Measurements from ENCODE around the gene CHI3L2.

Gene CHI3L2

GRCh38 chr1:111256988-111257658, 29.6 kb downstream of the CHI3L2 start:
- DNase-seq (ENCODE audit: low spot score), result no peak

GRCh38 chr1:111267801-111268508, 40.4 kb downstream of the CHI3L2 start:
- DNase-seq (ENCODE audit: low spot score), result no peak

- DNase-seq (ENCODE audit: low spot score), result no peak
Measured at GRCh38 chr1:111269825-111270406, 42.4 kb downstream of the CHI3L2 start.

- DNase-seq (ENCODE audit: low spot score), result no peak
Measured at GRCh38 chr1:111270771-111271463, 43.4 kb downstream of the CHI3L2 start.

- no peak for DNase-seq (ENCODE audit: low spot score)
Measured at GRCh38 chr1:111271464-111271801, 43.9 kb downstream of the CHI3L2 start.

GRCh38 chr1:111272081-111272480, 44.6 kb downstream of the CHI3L2 start:
- DNase-seq (ENCODE audit: low spot score), result no peak

DNA sequence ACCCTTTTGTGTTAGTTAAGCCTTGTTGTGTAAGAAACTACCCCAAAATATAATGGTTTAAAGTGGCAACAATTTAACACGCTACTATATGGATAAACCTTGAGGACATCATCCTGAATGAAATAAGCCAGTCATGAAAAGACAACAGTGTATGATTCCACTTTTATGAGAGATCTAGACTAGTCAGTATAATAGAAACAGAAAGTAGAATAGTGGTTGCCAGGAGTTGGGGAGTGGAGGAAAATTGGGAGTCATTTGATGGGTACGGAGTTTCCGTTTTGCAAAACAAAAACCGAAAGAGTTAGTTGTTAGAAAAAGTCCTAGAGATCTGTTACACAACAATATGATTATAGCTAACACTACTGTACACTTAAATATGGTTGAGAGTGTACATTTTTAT, 47.1 kb downstream of the CHI3L2 start:
- DNase-seq (ENCODE audit: low spot score), result no peak

DNA sequence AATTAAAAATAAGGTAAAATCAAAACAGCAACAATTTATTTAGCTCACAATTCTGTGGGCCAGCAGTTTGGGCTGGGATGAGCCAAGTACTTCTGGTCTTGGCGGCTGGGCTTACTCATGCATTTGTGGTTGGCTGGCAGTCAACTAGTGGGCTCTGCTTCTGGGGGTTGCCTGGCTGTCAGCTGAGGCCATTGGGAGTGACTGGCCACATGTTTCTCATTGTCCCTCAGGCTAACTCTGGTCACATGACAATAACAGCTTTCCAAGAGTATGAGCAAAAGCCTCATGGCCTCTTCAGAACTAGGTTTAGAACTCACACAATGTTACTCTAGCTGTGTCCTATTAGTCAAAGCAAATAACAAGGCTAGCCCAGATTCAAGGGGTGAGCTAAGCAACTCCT, 47.6 kb downstream of the CHI3L2 start:
- DNase-seq (ENCODE audit: low spot score), result no peak

DNA sequence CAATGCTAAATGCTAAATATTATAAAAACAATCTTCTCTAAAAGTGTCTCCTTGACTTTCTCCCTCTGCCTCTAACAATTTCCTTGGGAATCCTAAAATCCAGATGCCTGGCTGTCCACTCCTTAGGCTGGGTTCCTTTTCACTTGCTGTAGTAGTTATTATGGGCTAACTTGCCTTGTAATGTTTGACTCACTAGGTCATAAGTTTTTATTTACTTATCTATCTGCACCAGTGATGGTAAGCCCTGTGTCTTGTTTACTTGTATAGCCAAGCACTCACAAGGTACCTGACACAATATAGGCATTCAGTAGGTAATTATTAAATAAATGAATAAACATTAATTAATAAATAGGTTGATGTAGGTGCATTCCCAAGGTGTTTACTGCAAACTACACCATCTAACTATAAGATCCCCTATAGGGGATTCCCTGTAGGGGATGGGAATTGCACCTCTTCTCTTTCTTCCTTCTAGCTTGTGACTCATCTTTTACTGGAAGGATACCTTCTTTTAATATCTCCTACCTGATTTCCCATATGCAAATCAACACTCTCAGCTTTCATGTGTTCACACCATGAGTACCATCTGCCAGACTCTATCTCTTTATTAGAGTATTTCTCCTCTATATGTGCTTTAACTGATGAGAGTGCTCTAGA, 48.4 kb downstream of the CHI3L2 start:
- no peak for DNase-seq (ENCODE audit: low spot score)

- no peak for DNase-seq (ENCODE audit: low spot score)
Measured at GRCh38 chr1:111279144-111279543, 51.6 kb downstream of the CHI3L2 start.

GRCh38 chr1:111280267-111280666, 52.8 kb downstream of the CHI3L2 start:
- DNase-seq (ENCODE audit: low spot score), result no peak

DNA sequence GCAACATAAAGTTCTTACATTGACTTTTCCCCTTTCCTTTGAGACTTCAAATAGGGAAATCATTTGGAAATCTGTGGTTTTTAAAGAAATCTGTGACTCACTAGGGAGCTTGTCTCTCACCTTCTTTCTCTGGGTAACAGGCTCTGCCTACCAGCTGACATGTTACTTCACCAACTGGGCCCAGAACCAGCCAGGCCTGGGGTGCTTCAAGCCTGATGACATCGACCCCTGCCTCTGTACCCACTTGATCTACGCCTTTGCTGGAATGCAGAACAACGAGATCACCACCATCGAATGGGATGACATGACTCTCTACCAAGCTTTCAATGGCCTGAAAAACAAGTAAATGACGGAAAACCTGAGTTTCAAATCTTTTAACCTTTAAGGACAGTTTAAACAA, 53.9 kb downstream of the CHI3L2 start:
- DNase-seq (ENCODE audit: low spot score), result no peak

DNA sequence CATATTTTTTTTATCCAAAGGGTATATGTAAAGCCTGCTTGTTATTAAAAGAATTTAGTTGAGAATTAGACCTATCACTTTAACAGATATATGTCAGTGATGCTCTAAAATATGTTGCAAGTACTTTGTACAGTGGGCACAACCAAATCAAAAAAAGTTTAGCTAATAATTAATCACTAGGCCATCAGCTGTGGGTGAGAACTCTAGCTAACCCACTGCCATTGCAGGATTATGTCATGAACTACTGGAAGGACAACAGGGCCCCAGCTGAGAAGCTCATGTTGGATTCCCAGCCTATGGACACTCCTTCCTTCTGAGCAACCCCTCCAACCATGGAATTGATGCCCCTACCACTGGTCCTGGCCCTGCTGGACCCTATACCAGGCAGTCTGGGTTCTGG, 56.3 kb downstream of the CHI3L2 start:
- DNase-seq (ENCODE audit: low spot score), result no peak

DNA sequence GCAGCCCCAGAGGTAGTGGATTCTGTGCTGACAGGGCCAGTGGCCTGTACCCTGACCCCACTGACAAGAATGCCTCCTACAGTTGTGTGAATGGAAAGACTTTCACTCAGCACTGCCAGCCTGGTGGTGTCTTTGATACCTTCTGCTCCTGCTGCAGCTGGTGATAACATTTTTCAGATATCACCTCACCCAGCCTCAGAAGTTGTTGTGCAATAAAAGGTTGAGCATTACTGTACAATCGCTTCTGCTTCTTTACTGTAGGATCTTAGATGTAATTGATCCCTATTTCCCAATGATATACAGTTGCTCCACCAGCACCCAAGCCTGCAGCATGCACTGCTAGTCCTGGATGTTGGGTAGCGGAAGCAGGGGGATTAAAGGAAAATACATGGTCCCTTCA, 58.4 kb downstream of the CHI3L2 start:
- DNase-seq (ENCODE audit: low spot score), result no peak

DNA sequence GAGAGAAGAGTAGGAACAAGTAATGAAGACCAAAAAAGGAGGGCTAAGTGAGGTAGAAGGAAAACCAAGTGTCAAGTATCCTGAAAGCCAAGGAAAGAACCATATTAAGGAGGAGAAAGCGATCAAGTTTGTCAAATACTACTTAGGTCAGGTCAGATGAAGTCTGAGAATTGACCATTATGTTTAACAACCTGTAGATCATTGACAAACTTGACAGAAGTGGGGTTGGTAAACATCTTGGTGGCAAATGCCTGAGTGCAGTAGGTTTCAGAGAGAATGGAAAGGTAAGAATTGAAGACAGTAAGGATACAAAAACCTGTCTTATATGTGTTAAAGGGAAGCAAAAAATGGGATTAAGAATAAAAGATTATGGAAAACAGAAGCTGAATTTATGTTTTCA, 59.4 kb downstream of the CHI3L2 start:
- DNase-seq (ENCODE audit: low spot score), result no peak

- DNase-seq (ENCODE audit: low spot score), result no peak
Measured at GRCh38 chr1:111289371-111289770, 61.9 kb downstream of the CHI3L2 start.

DNA sequence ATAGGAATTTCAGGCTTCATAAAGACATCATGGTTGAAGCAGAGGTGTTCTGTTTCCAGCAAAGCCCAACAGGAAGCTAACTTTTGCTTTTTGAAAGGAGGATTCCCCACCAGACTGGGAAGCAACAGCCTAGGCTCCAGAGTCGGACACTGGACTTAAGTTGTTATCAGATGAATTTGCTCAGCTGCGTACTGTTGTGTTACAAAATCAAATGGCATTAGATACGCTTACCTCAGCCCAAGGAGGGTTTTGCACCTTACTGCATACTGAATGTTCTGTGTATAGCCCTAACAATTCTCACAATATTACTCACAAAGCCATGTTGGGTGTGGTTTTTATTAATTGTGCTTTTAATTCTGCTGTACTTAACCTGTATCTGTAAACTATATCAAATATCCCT, 62.6 kb downstream of the CHI3L2 start:
- DNase-seq (ENCODE audit: low spot score), result no peak

DNA sequence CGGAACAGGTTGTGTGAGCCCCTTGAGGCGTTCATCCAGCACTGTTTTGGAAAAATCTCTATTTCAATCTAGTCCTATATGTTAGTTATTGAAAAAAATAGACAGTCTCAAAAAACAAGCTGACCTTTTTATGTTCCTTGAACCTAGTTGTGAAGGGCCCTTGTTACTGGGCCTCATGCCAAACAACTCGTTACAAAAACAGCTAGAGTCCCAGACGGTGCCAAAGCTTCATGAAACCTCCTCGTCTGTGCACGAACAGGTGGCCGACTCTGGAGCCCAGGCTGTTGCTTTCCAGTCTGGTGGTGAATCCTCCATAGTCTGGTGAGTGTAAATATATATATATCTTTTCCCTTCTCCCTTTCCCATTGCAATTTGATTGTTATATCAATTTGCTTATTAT, 63.1 kb downstream of the CHI3L2 start, which contains the start of gene CHIA:
Gene CHIA, plus strand, starts transcription at position 222 of the 400 bp plus-strand sequence. CDS start 19,617 bp downstream, outside the sequence.
- DNase-seq (ENCODE audit: low spot score), result no peak
